Liver (tissue), 9 donors: ENCODE measurements around the gene PFDN4. TPM values are rescaled to one million over a fixed set of nuclear protein-coding genes. Genes with fewer than 3 reads are reported as not detected.

Source experiments
- DNase-seq: peaks from one replicate; pipeline ENCODE4 v3.0.0-alpha.2; 2017; ENCODE audit warnings: low spot score
- H3K27ac ChIP-seq, 2 donors: one replicate each; pipeline ENCODE4 v1.7.0; 2013; ENCODE audit warnings: inconsistent platforms in 2 of 2, low read length in 2 of 2, control low read depth in 1 of 2, low read depth in 1 of 2, mild to moderate bottlenecking in 1 of 2
- H3K27me3 ChIP-seq, 4 donors: one replicate each; pipeline versions ENCODE4 v1.6.1 to v1.7.0; 2013; ENCODE audit warnings: low read length in 3 of 4, inconsistent platforms in 1 of 4, mild to moderate bottlenecking in 1 of 4, moderate library complexity in 1 of 4; ENCODE audit not compliant: control insufficient read depth in 4 of 4, insufficient read depth in 4 of 4
- H3K36me3 ChIP-seq, 4 donors: one replicate each; pipeline versions ENCODE4 v1.6.1 to v1.7.0; 2013; ENCODE audit warnings: low read length in 3 of 4, mild to moderate bottlenecking in 3 of 4, low read depth in 1 of 4, moderate library complexity in 1 of 4; ENCODE audit not compliant: control insufficient read depth in 4 of 4, insufficient read depth in 3 of 4
- H3K4me1 ChIP-seq, 4 donors: one replicate each; pipeline versions ENCODE4 v1.6.1 to v1.7.0; 2013; ENCODE audit warnings: low read length in 3 of 4, mild to moderate bottlenecking in 3 of 4, moderate library complexity in 1 of 4; ENCODE audit not compliant: control insufficient read depth in 4 of 4, insufficient read depth in 4 of 4
- H3K4me3 ChIP-seq, 3 donors: one replicate each; pipeline versions ENCODE4 v1.6.1 to v1.7.0; 2013; ENCODE audit warnings: low read length in 3 of 3, control low read depth in 1 of 3, low read depth in 1 of 3, mild to moderate bottlenecking in 1 of 3
- H3K9ac ChIP-seq, 2 donors: one replicate each; pipeline ENCODE4 v1.7.0; 2013; ENCODE audit warnings: low read length in 2 of 2, mild to moderate bottlenecking in 2 of 2, moderate library complexity in 2 of 2, control low read depth in 1 of 2, low read depth in 1 of 2
- H3K9me3 ChIP-seq, 4 donors: one replicate each; pipeline versions ENCODE4 v1.6.1 to v1.7.0; 2013; ENCODE audit warnings: low read length in 3 of 4; ENCODE audit not compliant: control insufficient read depth in 4 of 4
- EGR1 ChIP-seq, 2 donors: IDR thresholded peaks; 2 replicates each; pipeline ENCODE4 v1.6.1; 2016 to 2018; ENCODE audit warnings: antibody characterized with exemption in 2 of 2, low read depth in 2 of 2
- FOXA1 ChIP-seq: IDR thresholded peaks from 2 replicates; pipeline ENCODE4 v1.6.1; 2016; ENCODE audit warnings: antibody characterized with exemption
- FOXA2 ChIP-seq: IDR thresholded peaks from 2 replicates; pipeline ENCODE4 v1.6.1; 2016; ENCODE audit warnings: antibody characterized with exemption
- GABPA ChIP-seq, 2 donors: IDR thresholded peaks in 1 of 2; conservative IDR thresholded peaks in 1 of 2; 2 replicates each; pipeline ENCODE4 v1.6.1; 2016; ENCODE audit warnings: antibody characterized with exemption in 2 of 2, mild to moderate bottlenecking in 1 of 2, moderate library complexity in 1 of 2
- HNF4A ChIP-seq, 2 donors: conservative IDR thresholded peaks; 2 replicates each; pipeline ENCODE4 v1.6.1; 2016; ENCODE audit warnings: antibody characterized with exemption in 2 of 2, mild to moderate bottlenecking in 2 of 2
- HNF4G ChIP-seq: IDR thresholded peaks from 2 replicates; pipeline ENCODE4 v1.6.1; 2016; ENCODE audit warnings: antibody characterized with exemption
- JUND ChIP-seq, 2 donors: IDR thresholded peaks; 2 replicates each; pipeline ENCODE4 v1.6.1; 2016; ENCODE audit warnings: antibody characterized with exemption in 2 of 2
- MAX ChIP-seq: IDR thresholded peaks from 2 replicates; pipeline ENCODE4 v1.6.1; 2016; ENCODE audit warnings: antibody characterized with exemption
- NR2F2 ChIP-seq: IDR thresholded peaks from 2 replicates; pipeline ENCODE4 v1.6.1; 2016; ENCODE audit warnings: antibody characterized with exemption
- RAD21 ChIP-seq, 2 donors: IDR thresholded peaks; 2 replicates each; pipeline ENCODE4 v1.6.1; 2016; ENCODE audit warnings: antibody characterized with exemption in 2 of 2, mild to moderate bottlenecking in 2 of 2
- SP1 ChIP-seq: IDR thresholded peaks from 2 replicates; pipeline ENCODE4 v1.6.1; 2018; ENCODE audit warnings: antibody characterized with exemption, mild to moderate bottlenecking
- TAF1 ChIP-seq: conservative IDR thresholded peaks from 2 replicates; pipeline ENCODE4 v1.6.1; 2016; ENCODE audit warnings: antibody characterized with exemption, mild to moderate bottlenecking
- YY1 ChIP-seq: IDR thresholded peaks from 2 replicates; pipeline ENCODE4 v1.6.1; 2016; ENCODE audit warnings: antibody characterized with exemption, mild to moderate bottlenecking
- ZBTB33 ChIP-seq: IDR thresholded peaks from 2 replicates; pipeline ENCODE4 v1.6.1; 2016; ENCODE audit warnings: antibody characterized with exemption
- WGBS: extraction: QIAGEN DNeasy Blood & Tissue Kit; methylation state at CpG from one replicate; pipeline ENCODE4 v1.1.7; 2013; 5-methylcytosine and 5-hydroxymethylcytosine counted together
- polyA plus RNA-seq, 2 donors: library from polyadenylated mRNA; stranded (reverse) in 1 of 2; unstranded in 1 of 2; fragments of 200-250 nt in 1 of 2; fragments of >200 nt in 1 of 2; fragmentation: Nextera tagmentation in 1 of 2; extraction: Ambion mirVana in 1 of 2; gene quantifications; one replicate each; pipeline versions ENCODE4 v1.2.1 to v1.2.3, GENCODE V29; 2013 to 2015
- total RNA-seq, 2 donors: library from RNA; depleted of rRNA; stranded (reverse); fragments of >200 nt; gene quantifications; one replicate each; pipeline ENCODE4 v1.2.3, GENCODE V29; 2014
- TF ChIP-seq, protein P1 (sequence below): fragments of 150-350 bp; IDR thresholded peaks from 2 replicates; pipeline ENCODE4 v1.5.1; 2017; ENCODE audit warnings: improper control_type of control experiment, low read depth, low read length; ENCODE audit not compliant: missing input control
- TF ChIP-seq, protein P2 (sequence below): IDR thresholded peaks from 2 replicates; pipeline ENCODE4 v1.6.1; 2016; ENCODE audit warnings: antibody characterized with exemption
- TF ChIP-seq, protein P3 (sequence below): IDR thresholded peaks from 2 replicates; pipeline ENCODE4 v1.6.1; 2016; ENCODE audit warnings: antibody characterized with exemption, mild to moderate bottlenecking
- donor health status: healthy.
- donor health status: healthy.
- donor health status: healthy.
- donor health status: healthy.
- donor health status: healthy.

Gene PFDN4
- total and polyA plus RNA-seq, 4 donors, result 12.9 to 17.3 (median 13.5) TPM

- no peak for DNase-seq
- no peak overlapping the region for H3K27ac ChIP-seq
- no peaks in the 10 kb centered on the region for H3K27me3 ChIP-seq
- no peaks in the 10 kb centered on the region for H3K36me3 ChIP-seq
- no peaks in the 10 kb centered on the region for H3K4me1 ChIP-seq
- no peak overlapping the region for H3K4me3 ChIP-seq
- TF ChIP-seq JUND (IDR thresholded peaks at IDR 0.05), result no peak
- no peak for TF ChIP-seq SP1
- TF ChIP-seq, protein P1, sequence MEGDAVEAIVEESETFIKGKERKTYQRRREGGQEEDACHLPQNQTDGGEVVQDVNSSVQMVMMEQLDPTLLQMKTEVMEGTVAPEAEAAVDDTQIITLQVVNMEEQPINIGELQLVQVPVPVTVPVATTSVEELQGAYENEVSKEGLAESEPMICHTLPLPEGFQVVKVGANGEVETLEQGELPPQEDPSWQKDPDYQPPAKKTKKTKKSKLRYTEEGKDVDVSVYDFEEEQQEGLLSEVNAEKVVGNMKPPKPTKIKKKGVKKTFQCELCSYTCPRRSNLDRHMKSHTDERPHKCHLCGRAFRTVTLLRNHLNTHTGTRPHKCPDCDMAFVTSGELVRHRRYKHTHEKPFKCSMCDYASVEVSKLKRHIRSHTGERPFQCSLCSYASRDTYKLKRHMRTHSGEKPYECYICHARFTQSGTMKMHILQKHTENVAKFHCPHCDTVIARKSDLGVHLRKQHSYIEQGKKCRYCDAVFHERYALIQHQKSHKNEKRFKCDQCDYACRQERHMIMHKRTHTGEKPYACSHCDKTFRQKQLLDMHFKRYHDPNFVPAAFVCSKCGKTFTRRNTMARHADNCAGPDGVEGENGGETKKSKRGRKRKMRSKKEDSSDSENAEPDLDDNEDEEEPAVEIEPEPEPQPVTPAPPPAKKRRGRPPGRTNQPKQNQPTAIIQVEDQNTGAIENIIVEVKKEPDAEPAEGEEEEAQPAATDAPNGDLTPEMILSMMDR, result no peak
- no peak for TF ChIP-seq RAD21 (IDR thresholded peaks at IDR 0.05)
- TF ChIP-seq EGR1 (IDR thresholded peaks at IDR 0.05; ENCODE audit: low read depth in 2 of 2), result no peak
- TF ChIP-seq TAF1, result no peak
- TF ChIP-seq, protein P2, sequence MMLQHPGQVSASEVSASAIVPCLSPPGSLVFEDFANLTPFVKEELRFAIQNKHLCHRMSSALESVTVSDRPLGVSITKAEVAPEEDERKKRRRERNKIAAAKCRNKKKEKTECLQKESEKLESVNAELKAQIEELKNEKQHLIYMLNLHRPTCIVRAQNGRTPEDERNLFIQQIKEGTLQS, result no peak
- no peak for TF ChIP-seq NR2F2
- TF ChIP-seq, protein P3, sequence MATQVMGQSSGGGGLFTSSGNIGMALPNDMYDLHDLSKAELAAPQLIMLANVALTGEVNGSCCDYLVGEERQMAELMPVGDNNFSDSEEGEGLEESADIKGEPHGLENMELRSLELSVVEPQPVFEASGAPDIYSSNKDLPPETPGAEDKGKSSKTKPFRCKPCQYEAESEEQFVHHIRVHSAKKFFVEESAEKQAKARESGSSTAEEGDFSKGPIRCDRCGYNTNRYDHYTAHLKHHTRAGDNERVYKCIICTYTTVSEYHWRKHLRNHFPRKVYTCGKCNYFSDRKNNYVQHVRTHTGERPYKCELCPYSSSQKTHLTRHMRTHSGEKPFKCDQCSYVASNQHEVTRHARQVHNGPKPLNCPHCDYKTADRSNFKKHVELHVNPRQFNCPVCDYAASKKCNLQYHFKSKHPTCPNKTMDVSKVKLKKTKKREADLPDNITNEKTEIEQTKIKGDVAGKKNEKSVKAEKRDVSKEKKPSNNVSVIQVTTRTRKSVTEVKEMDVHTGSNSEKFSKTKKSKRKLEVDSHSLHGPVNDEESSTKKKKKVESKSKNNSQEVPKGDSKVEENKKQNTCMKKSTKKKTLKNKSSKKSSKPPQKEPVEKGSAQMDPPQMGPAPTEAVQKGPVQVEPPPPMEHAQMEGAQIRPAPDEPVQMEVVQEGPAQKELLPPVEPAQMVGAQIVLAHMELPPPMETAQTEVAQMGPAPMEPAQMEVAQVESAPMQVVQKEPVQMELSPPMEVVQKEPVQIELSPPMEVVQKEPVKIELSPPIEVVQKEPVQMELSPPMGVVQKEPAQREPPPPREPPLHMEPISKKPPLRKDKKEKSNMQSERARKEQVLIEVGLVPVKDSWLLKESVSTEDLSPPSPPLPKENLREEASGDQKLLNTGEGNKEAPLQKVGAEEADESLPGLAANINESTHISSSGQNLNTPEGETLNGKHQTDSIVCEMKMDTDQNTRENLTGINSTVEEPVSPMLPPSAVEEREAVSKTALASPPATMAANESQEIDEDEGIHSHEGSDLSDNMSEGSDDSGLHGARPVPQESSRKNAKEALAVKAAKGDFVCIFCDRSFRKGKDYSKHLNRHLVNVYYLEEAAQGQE, result no peak
- no peak for TF ChIP-seq FOXA1
- TF ChIP-seq FOXA2, result no peak
- TF ChIP-seq GABPA (IDR thresholded peaks at IDR 0.05 in 1 of 2, conservative IDR thresholded peaks at IDR 0.05 in 1 of 2), result no peak
- no peak for TF ChIP-seq ZBTB33
- TF ChIP-seq YY1, result no peak
- no peak for TF ChIP-seq HNF4G
- no peak for TF ChIP-seq HNF4A (conservative IDR thresholded peaks at IDR 0.05)
- TF ChIP-seq MAX, result no peak
- H3K9ac ChIP-seq, result no peak overlapping the region
- WGBS, result 63% methylated on average over 4 of the region's 4 CpGs
- H3K9me3 ChIP-seq, result no peaks in the 10 kb centered on the region
Observed at GRCh38 chr20:54257071-54257816, 49.4 kb downstream of the PFDN4 start.
